GM12891 (cell line): ENCODE measurements around the gene GSTO2.

ENCODE experiments used
- POLR2A ChIP-seq: IDR thresholded peaks from 2 replicates; pipeline ENCODE4 v1.6.1; 2011; ENCODE audit warnings: low read depth, low read length, control low read depth
- POLR2AphosphoS5 ChIP-seq: IDR thresholded peaks from 2 replicates; pipeline ENCODE4 v1.6.1; 2011; ENCODE audit warnings: low read depth, low read length, control low read depth

DNA sequence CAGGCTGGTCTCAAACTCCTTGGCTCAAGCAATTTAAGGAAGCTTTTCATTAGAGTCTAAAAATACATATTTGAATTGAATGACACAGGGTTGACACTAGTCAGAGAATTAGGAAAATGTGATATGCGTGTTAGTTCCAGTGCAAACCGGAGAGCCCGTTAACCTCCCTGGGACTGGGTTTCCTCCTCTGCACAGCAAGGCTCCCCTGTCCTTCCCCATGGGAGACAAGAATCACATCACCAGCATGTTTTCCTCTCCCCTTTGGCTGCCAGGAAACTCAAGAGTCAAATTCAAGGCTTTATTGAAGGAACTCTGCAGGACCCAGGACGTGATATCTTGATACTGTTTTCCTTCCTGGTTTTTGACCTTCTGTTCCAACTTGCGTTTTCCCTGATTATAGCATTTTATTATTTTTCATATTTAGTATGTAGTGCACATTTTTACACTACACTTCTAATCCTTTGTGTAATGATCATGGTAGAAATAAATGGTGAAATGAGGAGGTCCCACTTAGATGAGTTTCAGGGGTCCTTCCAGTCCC is 24.9 kb downstream of the GSTO2 start:
- TF ChIP-seq POLR2AphosphoS5, result no peak
- TF ChIP-seq POLR2A, result no peak
